ENCODE data around the gene STRN3. TPM values are rescaled to one million over a fixed set of nuclear protein-coding genes. Genes with fewer than 3 reads are reported as not detected.
"Not testable (repeated sequence)": the region's sequence is repeated elsewhere in the genome, so short reads cannot be mapped to it uniquely, and the experiment has no call there.

Gene STRN3
- total RNA-seq, 8 experiments from 2014 or later: 27.9 to 54.3 (median 37.1) TPM

DNA sequence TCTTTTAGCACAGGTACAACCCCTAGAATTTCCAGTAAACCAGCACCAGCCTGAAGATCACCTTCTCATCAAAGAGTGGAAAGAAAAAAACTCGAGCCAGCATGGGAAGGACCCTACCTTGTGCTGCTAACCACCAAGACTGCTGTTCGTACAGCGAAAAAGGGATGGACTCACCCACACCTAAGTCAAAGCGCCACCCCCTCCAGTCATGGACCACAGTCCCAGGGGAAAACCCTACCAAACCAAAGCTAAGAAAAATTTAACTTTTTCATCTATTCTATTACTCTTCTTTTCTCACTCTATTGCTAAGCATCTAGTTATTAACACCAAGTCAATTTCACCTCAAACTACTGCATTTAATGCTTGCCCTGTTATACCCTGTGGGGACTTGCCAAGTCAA is 56.4 kb downstream of the STRN3 start:
- WGBS, 10 experiments: 80 to 100% (median 90%) methylated on average over 1 to 4 of the region's 4 CpGs; no CpG with 5 or more reads in 4 of the 10 experiments
- H3K4me1 ChIP-seq (replicated peaks in 1 of 2); ATAC-seq (replicated peaks in 6 of 8); in situ Hi-C loops (cut with MboI; ENCODE audit: low pct_unique_long_range_greater_than_20kb in 2 of 9, low sequenced_read_pairs in 9 of 9, unreplicated experiment in 9 of 9); H3K4me3 ChIP-seq; H3K27ac ChIP-seq: not testable (repeated sequence)

DNA sequence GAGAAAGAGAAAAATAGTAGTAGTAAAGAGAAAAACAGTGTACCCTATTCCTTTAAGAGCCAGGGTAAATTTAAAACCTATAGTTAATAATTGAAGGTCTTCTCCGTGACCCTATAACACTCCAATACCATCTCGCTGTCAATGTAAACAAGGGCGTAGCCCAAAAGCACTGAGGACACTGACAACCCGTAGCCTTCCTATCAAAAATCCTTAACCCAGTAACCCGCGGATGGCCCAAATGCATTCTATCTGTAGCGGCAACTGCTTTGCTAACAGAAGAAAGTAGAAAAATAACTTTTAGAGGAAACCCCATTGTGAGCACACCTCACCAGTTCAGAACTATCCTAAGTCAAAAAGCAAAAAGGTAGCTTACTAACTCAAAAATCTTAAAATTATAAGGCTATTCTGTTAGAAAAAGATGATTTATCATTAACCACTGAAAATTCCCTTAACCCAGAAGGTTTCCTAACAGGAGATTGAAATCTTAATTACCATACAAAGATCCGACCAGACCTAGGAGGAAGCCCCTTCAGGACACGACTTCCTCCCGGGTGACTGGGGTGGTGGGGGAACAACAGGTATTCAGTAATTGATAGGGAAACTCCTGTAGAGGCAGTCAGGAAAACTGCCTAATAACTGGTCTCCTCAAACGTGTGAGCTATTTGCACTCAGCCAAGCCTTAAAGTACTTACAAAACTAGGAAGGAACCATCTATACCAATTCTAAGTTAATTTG is 58.6 kb downstream of the STRN3 start:
- WGBS, 10 experiments: 71 to 100% (median 90%) methylated on average over 1 to 10 of the region's 11 CpGs
- in situ Hi-C loops (cut with MboI; ENCODE audit: low pct_unique_long_range_greater_than_20kb in 2 of 9, low sequenced_read_pairs in 9 of 9, unreplicated experiment in 9 of 9); H3K27ac ChIP-seq; H3K4me1 ChIP-seq (replicated peaks in 1 of 2); ATAC-seq (replicated peaks in 6 of 8); H3K4me3 ChIP-seq: not testable (repeated sequence)

DNA sequence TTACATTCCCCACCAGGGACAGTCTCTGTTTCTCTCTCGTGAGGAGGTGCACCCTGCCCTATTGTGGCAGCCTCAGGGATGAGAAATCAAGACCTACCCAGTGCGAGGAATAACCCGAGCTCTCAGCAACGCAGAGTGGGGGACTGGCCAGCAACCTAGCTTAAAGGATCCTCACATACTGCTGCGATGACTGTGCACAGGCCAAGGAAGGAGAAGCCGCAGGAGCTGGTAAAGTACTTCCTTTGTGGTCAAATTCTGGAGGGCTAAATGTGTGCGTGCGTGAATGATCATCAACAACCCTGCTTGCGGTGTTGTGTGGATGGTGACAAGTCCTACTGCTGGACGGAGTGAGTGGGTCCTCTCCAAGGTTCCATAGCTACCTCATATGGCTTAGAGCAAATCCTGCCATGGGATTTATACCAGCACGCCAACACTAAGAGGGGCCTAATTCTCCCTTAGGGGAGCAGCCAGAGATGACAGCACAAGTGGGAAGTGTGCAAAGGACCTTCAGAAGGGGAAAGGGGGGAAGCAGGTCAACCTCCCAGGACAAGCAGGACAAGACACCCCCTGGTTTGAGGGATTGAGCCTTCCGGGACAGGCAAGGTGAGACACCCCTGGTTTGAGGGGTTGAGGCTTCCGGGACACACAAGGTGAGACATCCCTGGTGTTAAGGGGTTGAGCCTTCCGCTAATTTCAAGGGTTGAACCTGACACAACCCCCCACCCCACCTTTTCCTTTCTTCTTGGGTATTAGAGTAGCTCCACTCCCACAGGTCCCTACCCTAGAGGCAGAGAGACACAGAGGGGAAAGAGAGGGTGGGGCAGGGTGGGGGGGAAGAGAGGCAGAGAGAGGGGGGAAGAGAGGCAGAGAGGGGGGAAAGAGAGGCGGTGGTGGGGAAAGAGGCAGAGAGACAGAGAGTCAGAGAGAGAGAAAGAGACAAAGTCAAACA is 59.5 kb downstream of the STRN3 start:
- in situ Hi-C loops (cut with MboI; ENCODE audit: low pct_unique_long_range_greater_than_20kb in 2 of 9, low sequenced_read_pairs in 9 of 9, unreplicated experiment in 9 of 9): no loop called here

DNA sequence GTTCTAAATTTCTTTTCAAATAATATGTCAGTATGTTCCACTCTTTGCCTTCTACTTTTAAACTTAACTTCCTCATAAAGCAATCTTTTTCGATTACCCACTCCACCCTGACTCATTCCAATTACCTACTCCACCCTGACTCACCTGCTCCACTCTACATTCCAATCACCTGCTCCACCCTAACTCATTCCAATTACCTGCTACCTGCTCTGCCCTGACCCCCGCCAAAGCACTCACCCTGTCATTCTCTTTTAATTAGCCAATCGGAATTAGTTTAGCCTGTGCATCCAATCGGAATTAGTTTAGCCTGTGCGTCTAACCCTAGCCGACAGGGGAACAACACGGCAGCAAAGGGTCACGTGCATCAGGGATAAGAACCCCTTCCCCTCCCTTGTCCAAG is 60.3 kb downstream of the STRN3 start:
- 67 to 100% (median 98%) methylated on average over 1 to 7 of the region's 8 CpGs for WGBS, 10 experiments
- H3K4me3 ChIP-seq; H3K4me1 ChIP-seq (replicated peaks in 1 of 2); ATAC-seq (replicated peaks in 6 of 8); H3K27ac ChIP-seq; in situ Hi-C loops (cut with MboI; ENCODE audit: low pct_unique_long_range_greater_than_20kb in 2 of 9, low sequenced_read_pairs in 9 of 9, unreplicated experiment in 9 of 9): not testable (repeated sequence)

More for the DNA sequence above, 59.5 kb downstream of the STRN3 start:
- no peak overlapping the region for H3K4me3 ChIP-seq
- H3K27ac ChIP-seq: no peak overlapping the region
- no peak for ATAC-seq (replicated peaks in 6 of 8)
- WGBS, 10 experiments: 80 to 100% (median 100%) methylated on average over 1 to 7 of the region's 15 CpGs; no CpG with 5 or more reads in 2 of the 10 experiments
- no peaks in the 10 kb centered on the region for H3K4me1 ChIP-seq (replicated peaks in 1 of 2)

DNA sequence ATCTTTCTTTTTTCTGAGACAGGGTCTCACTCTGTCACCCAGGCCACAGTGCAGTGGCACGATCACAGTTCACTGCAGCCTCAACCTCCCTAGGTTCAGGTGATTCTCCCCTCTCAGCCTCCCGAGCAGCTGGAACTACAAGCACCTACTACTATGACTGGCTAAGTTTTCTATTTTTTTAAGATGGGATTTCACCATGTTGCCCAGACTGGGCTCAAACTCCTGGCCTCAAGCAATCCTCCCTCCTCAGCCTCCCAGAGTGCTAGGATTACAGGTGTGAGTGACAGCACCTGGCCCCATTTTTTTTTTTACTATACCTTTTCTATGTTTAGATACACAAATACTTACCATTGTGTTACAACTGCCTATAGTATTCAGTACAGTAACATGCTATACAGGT is 63.6 kb downstream of the STRN3 start:
- 80 to 100% (median 94%) methylated on average over 1 to 2 of the region's 2 CpGs; no CpG with 5 or more reads in 3 of the 10 experiments for WGBS, 10 experiments
- H3K4me1 ChIP-seq (replicated peaks in 1 of 2); in situ Hi-C loops (cut with MboI; ENCODE audit: low pct_unique_long_range_greater_than_20kb in 2 of 9, low sequenced_read_pairs in 9 of 9, unreplicated experiment in 9 of 9); H3K4me3 ChIP-seq; H3K27ac ChIP-seq; ATAC-seq (replicated peaks in 6 of 8): not testable (repeated sequence)

DNA sequence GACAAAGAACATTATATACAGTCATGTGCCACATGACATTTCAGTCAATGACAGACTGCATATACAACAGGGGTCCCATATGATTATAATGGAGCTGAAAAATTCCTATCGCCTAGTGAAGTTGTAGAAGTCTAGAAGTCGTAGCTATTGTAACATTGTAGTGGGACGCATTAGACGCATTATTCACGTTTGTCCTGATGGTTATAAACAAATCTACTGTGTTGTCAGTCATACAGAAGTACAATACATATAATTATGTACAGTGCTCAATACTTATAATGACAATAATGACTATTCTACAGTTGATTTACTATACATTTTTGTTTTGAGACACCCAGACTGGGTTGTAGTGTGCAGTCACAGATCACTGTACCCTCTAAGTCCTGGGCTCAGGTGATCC is 64.8 kb downstream of the STRN3 start:
- 67 to 100% (median 98%) methylated on average over 1 to 5 of the region's 5 CpGs; no CpG with 5 or more reads in 2 of the 10 experiments for WGBS, 10 experiments
- ATAC-seq (replicated peaks in 6 of 8): no peak
- Histone ChIP-seq H3K27ac (no peak overlapping the region), H3K4me3 (no peak overlapping the region), H3K4me1 (replicated peaks in 1 of 2) (no peaks in the 10 kb centered on the region)
- in situ Hi-C loops (cut with MboI; ENCODE audit: low pct_unique_long_range_greater_than_20kb in 2 of 9, low sequenced_read_pairs in 9 of 9, unreplicated experiment in 9 of 9): no loop called here

DNA sequence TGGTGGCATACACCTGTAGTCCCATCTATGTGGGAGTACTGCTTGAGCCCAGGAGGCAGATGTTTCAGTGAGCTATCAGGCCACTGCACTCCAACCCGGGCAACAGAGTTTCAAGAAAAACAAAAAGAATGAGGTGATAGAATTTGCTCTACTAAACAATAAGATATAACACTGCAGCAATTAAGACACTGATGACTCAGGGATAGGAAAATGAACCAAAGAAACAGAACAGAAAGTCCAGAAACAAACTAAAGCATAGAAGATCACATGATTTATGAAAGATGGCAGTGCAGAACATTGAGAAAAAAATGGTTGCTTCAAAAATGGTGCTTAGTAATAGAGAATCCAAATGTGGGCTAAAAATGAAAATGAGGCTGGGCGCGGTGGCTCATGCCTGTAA is 66.0 kb downstream of the STRN3 start:
- 80 to 100% (median 88%) methylated on average over 1 to 3 of the region's 3 CpGs; no CpG with 5 or more reads in 4 of the 10 experiments for WGBS, 10 experiments
- in situ Hi-C loops (cut with MboI; ENCODE audit: low pct_unique_long_range_greater_than_20kb in 2 of 9, low sequenced_read_pairs in 9 of 9, unreplicated experiment in 9 of 9): no loop called here
- Histone ChIP-seq H3K4me3 (no peak overlapping the region), H3K27ac (no peak overlapping the region), H3K4me1 (replicated peaks in 1 of 2) (no peaks in the 10 kb centered on the region)
- no peak for ATAC-seq (replicated peaks in 6 of 8)

DNA sequence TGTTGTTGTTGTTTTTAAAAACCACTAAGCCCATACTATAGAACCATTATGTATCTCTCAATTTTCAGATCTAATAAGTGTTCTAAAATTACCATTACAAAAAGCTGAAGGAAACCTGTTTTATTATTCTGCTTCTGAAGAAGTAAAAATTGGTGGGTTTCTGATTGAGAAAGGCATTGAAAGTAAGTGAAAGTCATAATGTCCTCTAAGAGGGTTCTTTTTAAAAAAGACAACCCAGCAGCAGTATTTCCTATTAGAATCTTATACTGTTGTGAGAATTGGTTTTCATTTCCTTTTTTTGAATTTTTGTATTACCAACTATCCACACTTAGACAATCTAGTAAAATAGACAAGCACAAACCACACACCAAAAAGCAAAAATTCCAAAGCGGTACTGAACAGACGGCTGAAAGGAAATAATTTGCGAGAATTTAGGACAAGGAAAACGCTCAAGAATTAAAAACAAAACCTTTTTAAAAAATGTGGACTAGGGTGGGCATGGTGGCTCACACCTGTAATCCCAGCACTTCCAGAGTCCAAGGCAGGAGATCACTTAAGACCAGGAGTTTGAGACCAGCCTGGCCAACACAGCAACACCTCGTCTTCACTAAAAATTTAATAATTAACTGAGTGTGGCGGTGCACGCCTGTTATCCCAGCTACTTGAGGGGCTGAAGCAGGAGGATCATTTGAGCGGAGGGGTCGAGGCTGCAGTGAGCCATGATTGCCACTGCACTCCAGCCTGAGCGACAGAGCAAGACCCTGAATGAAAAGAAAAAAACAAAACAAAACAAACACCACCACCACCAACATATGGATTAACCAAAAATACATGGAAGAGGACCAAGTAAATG is 67.4 kb downstream of the STRN3 start:
- WGBS, 10 experiments: 83 to 100% (median 96%) methylated on average over 3 to 10 of the region's 10 CpGs
- in situ Hi-C loops (cut with MboI; ENCODE audit: low pct_unique_long_range_greater_than_20kb in 2 of 9, low sequenced_read_pairs in 9 of 9, unreplicated experiment in 9 of 9): no loop called here
- ATAC-seq (replicated peaks in 6 of 8): no peak
- Histone ChIP-seq H3K4me3 (no peak overlapping the region), H3K27ac (no peak overlapping the region), H3K4me1 (replicated peaks in 1 of 2) (no peaks in the 10 kb centered on the region)

DNA sequence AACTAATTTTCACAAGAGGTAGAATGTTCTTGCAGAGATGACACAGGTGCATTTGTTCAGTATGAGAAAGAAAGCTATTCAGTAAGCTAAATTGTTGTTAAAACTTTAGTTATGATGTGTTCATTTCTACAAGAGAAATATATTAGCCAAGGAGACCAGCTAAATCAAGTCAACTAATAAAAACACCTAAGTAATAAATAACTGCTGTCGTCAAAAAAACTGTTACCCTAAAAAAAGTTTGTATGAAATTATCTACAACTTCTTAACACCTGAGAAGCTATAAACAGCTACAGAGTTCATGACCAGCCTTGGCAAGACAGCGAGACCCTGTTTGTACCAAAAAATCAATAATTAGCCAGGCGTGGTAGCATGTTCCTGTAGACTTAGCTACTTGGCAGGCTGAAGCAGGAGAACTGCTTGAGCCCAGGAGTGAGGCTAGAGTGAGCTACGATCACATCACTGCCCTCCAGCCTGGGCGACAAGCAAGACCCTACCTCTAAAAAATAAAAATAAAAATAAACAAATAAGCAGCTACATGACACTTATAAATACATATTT is 68.3 kb downstream of the STRN3 start:
- Histone ChIP-seq H3K4me1 (replicated peaks in 1 of 2) (no peaks in the 10 kb centered on the region), H3K27ac (no peak overlapping the region), H3K4me3 (no peak overlapping the region)
- ATAC-seq (replicated peaks in 6 of 8): no peak
- WGBS, 10 experiments: 67 to 100% (median 93%) methylated on average over 1 to 5 of the region's 5 CpGs
- in situ Hi-C loops (cut with MboI; ENCODE audit: low pct_unique_long_range_greater_than_20kb in 2 of 9, low sequenced_read_pairs in 9 of 9, unreplicated experiment in 9 of 9): no loop called here

DNA sequence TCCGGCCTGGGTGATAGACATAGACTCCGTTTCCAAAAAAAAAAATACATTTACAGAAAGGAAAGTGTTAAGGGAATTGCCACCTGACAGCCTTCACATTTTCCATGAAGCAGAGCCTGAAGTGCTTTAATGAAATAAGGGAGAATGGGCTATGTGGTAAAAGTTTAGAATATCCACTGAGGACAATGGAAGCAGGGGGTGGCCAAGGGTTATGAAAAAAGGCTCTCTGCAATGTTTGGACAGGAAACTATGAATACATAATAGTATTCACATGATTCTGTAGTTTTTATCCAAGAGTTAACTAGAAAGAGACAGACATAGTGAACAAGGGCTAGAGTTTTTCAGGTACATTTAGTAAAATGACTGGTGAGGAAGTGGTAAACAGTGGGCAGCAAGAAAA is 76.5 kb downstream of the STRN3 start:
- no peaks in the 10 kb centered on the region for H3K4me1 ChIP-seq (replicated peaks in 1 of 2)
- H3K27ac ChIP-seq: no peak overlapping the region
- 90 to 100% (median 100%) methylated on average over 1 to 2 of the region's 2 CpGs; no CpG with 5 or more reads in 3 of the 10 experiments for WGBS, 10 experiments
- no peak overlapping the region for H3K4me3 ChIP-seq
- in situ Hi-C loops (cut with MboI; ENCODE audit: low pct_unique_long_range_greater_than_20kb in 2 of 9, low sequenced_read_pairs in 9 of 9, unreplicated experiment in 9 of 9): no loop called here
- peak in 1 of 8 experiments; percentile 28 for ATAC-seq (replicated peaks in 6 of 8)

DNA sequence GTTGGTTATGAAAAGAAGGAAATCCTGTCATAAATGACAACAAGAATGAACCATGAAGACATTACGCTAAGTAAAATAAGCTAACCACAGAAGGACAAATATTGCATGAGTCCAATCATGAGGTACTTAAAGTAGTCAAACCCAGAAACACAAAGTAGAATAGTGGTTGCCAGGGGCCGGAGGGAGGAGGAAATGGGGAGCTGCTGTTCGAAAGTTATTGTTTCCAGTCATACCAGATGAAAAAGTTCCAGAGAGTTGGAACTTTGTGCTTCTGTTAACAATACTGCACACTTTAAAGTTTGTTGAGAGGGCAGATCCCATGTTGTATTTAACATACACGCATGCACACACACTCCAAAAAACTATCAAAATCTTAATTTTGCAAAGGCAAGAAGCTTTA is 82.5 kb downstream of the STRN3 start:
- Histone ChIP-seq H3K4me1 (replicated peaks in 1 of 2) (no peaks in the 10 kb centered on the region), H3K27ac (no peak overlapping the region), H3K4me3 (no peak overlapping the region)
- peak in 1 of 8 experiments; percentile 20 for ATAC-seq (replicated peaks in 6 of 8)
- WGBS, 10 experiments: 64 to 100% (median 90%) methylated on average over 1 to 4 of the region's 4 CpGs; no CpG with 5 or more reads in 1 of the 10 experiments
- in situ Hi-C loops (cut with MboI; ENCODE audit: low pct_unique_long_range_greater_than_20kb in 2 of 9, low sequenced_read_pairs in 9 of 9, unreplicated experiment in 9 of 9): no loop called here

DNA sequence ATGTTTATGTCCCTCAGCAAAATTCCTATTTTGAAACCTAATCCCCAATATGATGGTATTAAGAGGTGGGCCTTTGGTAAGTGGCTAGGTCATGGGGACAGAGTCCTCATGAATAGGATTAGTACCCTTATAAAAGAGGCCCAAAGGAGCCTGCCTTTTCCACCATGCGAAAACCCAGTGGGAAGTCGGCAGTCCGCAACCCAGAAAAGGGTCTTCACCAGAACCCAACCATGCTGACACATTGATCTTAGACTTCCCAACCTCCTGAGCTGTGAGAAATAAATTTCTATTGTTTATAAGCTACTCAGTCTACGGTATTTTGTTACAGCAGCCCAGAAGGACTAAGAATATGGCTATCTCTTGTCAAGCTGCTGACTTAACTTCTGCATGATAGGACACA is 85.3 kb downstream of the STRN3 start:
- no peak overlapping the region for H3K4me3 ChIP-seq
- 96 to 100% (median 100%) methylated on average over 1 to 4 of the region's 4 CpGs; no CpG with 5 or more reads in 2 of the 10 experiments for WGBS, 10 experiments

More for the DNA sequence above, 85.3 kb downstream of the STRN3 start:
- in situ Hi-C loops (cut with MboI; ENCODE audit: low pct_unique_long_range_greater_than_20kb in 2 of 9, low sequenced_read_pairs in 9 of 9, unreplicated experiment in 9 of 9): no loop called here
- no peak for ATAC-seq (replicated peaks in 6 of 8)
- Histone ChIP-seq H3K27ac (no peak overlapping the region), H3K4me1 (replicated peaks in 1 of 2) (no peaks in the 10 kb centered on the region)

Data from motor neuron (in vitro differentiated cells).